Parathyroid adenoma (tissue), 2 donors: ENCODE measurements around the gene CD33.

Experiments used
- H2AFZ ChIP-seq: fragments of 300-600 bp; sonication (generic); one replicate; pipeline ENCODE4 v1.7.0; 2017; ENCODE audit warnings: antibody characterized with exemption, mild to moderate bottlenecking
- H3K27ac ChIP-seq: fragments of 300-600 bp; sonication (generic); one replicate; pipeline ENCODE4 v1.7.0; 2017
- H3K27me3 ChIP-seq: fragments of 300-600 bp; sonication (generic); one replicate; pipeline ENCODE4 v1.7.0; 2017; ENCODE audit warnings: low read length; ENCODE audit not compliant: control insufficient read depth, insufficient read depth
- H3K36me3 ChIP-seq: fragments of 300-600 bp; sonication (generic); one replicate; pipeline ENCODE4 v1.7.0; 2017; ENCODE audit warnings: low read length; ENCODE audit not compliant: control insufficient read depth, insufficient read depth
- H3K4me1 ChIP-seq: fragments of 300-600 bp; sonication (generic); one replicate; pipeline ENCODE4 v1.7.0; 2017; ENCODE audit warnings: control low read depth
- H3K4me2 ChIP-seq: fragments of 300-600 bp; sonication (generic); one replicate; pipeline ENCODE4 v1.7.0; 2017; ENCODE audit warnings: low read length
- H3K4me3 ChIP-seq: fragments of 300-600 bp; sonication (generic); one replicate; pipeline ENCODE4 v1.7.0; 2017; ENCODE audit warnings: low read depth, low read length
- H3K79me2 ChIP-seq: fragments of 300-600 bp; sonication (generic); one replicate; pipeline ENCODE4 v1.7.0; 2017; ENCODE audit warnings: control low read depth
- H3K9ac ChIP-seq: fragments of 300-600 bp; sonication (generic); one replicate; pipeline ENCODE4 v1.7.0; 2017; ENCODE audit warnings: mild to moderate bottlenecking
- H3K9me3 ChIP-seq: fragments of 300-600 bp; sonication (generic); one replicate; pipeline ENCODE4 v1.7.0; 2017; ENCODE audit warnings: low read length; ENCODE audit not compliant: control insufficient read depth
- TF ChIP-seq, protein P1 (sequence below): fragments of 300-600 bp; sonication (generic); IDR thresholded peaks from one replicate; pipeline ENCODE4 v1.7.0; 2017; ENCODE audit warnings: antibody characterized with exemption, mild to moderate bottlenecking
- donor health status: primary hyperparathyroidism.

The CD33 gene

DNA sequence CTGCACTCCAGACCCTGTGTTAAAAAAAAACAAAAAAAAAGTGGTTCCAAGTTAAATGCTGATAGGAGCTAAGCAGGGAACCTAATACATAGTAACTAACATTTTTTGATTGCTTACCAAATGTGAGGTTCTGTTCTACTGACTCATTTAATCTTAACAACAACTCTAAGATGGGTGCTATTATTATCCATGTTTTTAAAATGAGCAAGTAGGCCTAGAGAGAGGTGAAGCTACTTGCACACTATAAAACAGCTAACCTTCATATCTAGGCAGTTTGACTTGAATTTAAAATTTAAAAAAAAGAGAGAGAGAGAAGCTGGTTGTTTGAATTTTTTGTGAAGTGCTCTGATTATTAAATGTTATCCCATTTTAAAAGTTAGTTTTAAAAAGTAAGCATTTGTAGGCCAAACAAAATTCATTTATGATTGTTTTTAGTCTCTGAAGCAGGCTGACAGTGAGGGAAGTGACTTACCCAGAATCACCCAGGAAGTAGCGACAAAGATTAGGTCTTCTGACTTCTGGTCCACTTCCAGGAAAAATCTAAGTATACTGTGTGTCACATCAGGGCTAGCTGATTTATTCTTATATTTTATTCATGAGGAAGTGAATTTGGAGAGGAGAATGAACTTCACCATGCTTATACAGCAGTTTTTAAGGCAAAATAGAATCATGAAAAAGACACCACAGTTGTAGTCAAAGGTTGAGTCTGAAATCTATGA, 28.4 kb downstream of the CD33 start:
- Histone ChIP-seq H3K4me2 (no peak overlapping the region), H3K27me3 (no peaks in the 10 kb centered on the region), H3K4me3 (no peak overlapping the region), H3K79me2 (no peaks in the 10 kb centered on the region), H3K9me3 (no peaks in the 10 kb centered on the region), H3K4me1 (no peaks in the 10 kb centered on the region), H3K9ac (no peak overlapping the region), H3K27ac (no peak overlapping the region), H2AFZ (no peak overlapping the region), H3K36me3 (no peaks in the 10 kb centered on the region)
- TF ChIP-seq, protein P1, sequence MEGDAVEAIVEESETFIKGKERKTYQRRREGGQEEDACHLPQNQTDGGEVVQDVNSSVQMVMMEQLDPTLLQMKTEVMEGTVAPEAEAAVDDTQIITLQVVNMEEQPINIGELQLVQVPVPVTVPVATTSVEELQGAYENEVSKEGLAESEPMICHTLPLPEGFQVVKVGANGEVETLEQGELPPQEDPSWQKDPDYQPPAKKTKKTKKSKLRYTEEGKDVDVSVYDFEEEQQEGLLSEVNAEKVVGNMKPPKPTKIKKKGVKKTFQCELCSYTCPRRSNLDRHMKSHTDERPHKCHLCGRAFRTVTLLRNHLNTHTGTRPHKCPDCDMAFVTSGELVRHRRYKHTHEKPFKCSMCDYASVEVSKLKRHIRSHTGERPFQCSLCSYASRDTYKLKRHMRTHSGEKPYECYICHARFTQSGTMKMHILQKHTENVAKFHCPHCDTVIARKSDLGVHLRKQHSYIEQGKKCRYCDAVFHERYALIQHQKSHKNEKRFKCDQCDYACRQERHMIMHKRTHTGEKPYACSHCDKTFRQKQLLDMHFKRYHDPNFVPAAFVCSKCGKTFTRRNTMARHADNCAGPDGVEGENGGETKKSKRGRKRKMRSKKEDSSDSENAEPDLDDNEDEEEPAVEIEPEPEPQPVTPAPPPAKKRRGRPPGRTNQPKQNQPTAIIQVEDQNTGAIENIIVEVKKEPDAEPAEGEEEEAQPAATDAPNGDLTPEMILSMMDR, result no peak

DNA sequence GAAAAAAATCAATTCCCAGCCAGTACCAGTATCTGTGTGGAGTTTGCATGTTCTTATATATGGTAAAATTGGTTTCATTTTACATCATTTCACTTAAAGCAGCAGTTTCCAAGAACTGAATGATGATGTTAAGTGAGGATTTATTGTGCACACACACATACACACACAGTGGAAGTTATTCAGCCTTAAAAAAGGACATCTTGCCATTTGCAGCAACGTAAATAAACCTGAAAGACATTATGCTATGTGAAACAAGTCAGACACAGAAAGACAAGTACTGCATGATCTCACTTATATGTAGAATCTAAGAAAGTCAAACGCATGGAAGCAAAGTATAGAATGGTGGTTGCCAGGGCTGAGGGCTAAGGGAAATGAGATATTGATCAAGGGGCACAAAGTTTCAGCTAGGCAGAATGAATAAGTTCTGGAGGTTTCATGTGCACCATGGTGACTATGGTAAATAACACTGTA, 31.3 kb downstream of the CD33 start:
- Histone ChIP-seq H3K4me3 (no peak overlapping the region), H3K9ac (no peak overlapping the region), H3K27me3 (no peaks in the 10 kb centered on the region), H3K9me3 (no peaks in the 10 kb centered on the region), H2AFZ (no peak overlapping the region), H3K79me2 (no peaks in the 10 kb centered on the region), H3K27ac (no peak overlapping the region), H3K36me3 (no peaks in the 10 kb centered on the region), H3K4me1 (no peaks in the 10 kb centered on the region), H3K4me2 (no peak overlapping the region)
- TF ChIP-seq, protein P1, result no peak

DNA sequence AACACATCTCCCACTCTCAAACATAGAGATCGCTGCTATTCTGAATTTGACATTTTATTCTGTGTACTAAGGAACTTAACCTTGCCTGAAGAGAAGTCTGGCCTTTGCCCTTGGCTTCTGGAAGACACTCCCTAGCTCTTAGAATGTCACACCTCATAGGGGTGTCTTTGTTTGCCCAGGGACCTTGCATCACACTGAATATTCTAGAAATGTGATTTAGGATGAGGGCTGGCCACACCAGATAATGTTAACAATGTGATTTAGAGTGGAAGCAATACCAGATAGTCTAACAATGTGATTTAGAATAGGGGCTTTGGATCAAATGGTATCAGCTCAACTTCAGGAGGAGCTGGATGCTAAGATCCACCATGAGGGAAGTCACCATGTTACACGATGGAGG, 32.6 kb downstream of the CD33 start:
- Histone ChIP-seq H3K4me1 (no peaks in the 10 kb centered on the region), H3K4me2 (no peak overlapping the region), H3K79me2 (no peaks in the 10 kb centered on the region), H3K27ac (no peak overlapping the region), H3K36me3 (no peaks in the 10 kb centered on the region), H3K4me3 (no peak overlapping the region), H2AFZ (no peak overlapping the region), H3K9me3 (no peaks in the 10 kb centered on the region), H3K9ac (no peak overlapping the region), H3K27me3 (no peaks in the 10 kb centered on the region)
- TF ChIP-seq, protein P1, result no peak

DNA sequence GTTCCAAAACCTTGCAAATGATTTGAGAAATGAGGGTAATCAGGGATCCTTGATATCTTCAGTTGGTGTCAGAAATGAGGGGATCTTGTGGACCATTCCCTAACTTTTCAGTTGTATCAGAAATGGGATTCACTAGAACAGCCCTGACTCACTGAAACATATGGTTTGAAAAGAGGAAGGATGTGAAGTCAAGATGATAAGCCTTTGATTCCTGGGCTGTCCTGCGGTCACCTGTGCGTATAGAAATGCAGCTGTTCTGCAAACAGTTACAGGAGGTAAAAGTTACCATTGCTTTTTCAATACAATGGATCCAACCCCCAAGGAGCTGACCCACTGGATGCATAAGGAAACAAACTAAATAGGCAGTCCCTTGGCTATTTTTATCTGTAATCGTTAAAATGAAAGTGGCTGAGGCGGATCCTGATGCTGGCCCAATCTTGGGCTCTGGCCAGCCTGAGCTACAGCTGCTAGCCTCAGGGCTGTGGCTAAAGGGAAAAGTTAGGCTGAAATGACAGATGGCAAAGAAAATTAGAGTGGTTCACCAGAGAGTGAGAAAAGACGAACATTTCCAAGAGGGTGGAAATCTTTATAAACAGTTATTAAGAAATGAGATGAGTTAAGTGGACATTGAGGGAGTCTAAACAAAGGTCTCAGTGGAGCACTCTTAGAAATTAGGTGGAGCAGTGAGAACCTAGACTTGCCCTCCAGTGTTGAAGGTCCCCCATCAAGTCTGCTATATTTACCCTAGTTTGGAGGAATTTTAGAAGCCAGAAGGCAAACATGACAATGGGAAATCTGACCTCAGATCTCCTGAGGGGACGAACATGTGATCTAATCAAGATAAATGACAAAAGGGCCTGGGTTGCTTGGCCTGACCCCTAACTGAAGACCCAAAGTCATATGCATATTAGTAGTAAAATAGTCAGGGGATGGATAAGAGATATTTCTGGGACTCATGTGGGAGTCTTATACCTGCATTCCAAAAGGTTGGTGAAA, 33.6 kb downstream of the CD33 start:
- no peak overlapping the region for H3K27ac ChIP-seq
- H3K4me1 ChIP-seq, result no peaks in the 10 kb centered on the region
- H3K4me3 ChIP-seq, result no peak overlapping the region
- H2AFZ ChIP-seq, result no peak overlapping the region
- TF ChIP-seq, protein P1, result no peak
- no peak overlapping the region for H3K4me2 ChIP-seq
- H3K36me3 ChIP-seq, result no peaks in the 10 kb centered on the region
- no peak overlapping the region for H3K9ac ChIP-seq
- no peaks in the 10 kb centered on the region for H3K27me3 ChIP-seq
- H3K9me3 ChIP-seq, result no peaks in the 10 kb centered on the region
- H3K79me2 ChIP-seq, result no peaks in the 10 kb centered on the region
